GM12878 (cell line): ENCODE results near the gene DCLRE1C. TPM values are rescaled to one million over a fixed set of nuclear protein-coding genes. Genes with fewer than 3 reads are reported as not detected.

Source experiments
- ATAC-seq: fragments of 200-7000 bp; cut with Tn5 transposase; 3 replicates; pipeline ENCODE4 v1.9.1; 2020; ENCODE audit warnings: mild to moderate bottlenecking, moderate library complexity
- BruUV-seq: library from RNA; stranded (reverse); fragments of 400-500 nt; replicated peaks from 2 replicates; lab custom pipeline; 2021; lab: Mats Ljungman, UMichigan
- CTCF ChIA-PET: fragments of 300-600 bp; sonication (Branson Sonifier 250); formaldehyde crosslinking; extraction: SDS; loops from one replicate; lab custom pipeline; 2021; ENCODE audit warnings: inconsistent platforms; lab: Yijun Ruan, JAX
- POLR2A ChIA-PET: fragments of 350-600 bp; formaldehyde crosslinking; extraction: SDS; loops from one replicate; lab custom pipeline; 2021; ENCODE audit warnings: inconsistent platforms; lab: Charles Lee
- RAD21 ChIA-PET: fragments of 300-600 bp; sonication (Branson Sonifier 250); formaldehyde crosslinking; loops from one replicate; lab custom pipeline; 2023; ENCODE audit warnings: antibody characterized with exemption; ENCODE audit not compliant: unreplicated experiment; lab: Charles Lee
- SMC1A ChIA-PET: fragments of 300-600 bp; sonication (Branson Sonifier 250); formaldehyde crosslinking; loops from one replicate; lab custom pipeline; 2023; ENCODE audit not compliant: unreplicated experiment, uncharacterized antibody; lab: Charles Lee
- DNase-seq: peaks from one replicate; pipeline ENCODE4 v3.0.0-alpha.2; 2011; ENCODE audit warnings: low read depth, low spot score
- FAIRE-seq: peaks from 3 replicates; lab custom pipeline; 2011; peaks lifted over from hg19 to GRCh38; lab: Jason Lieb, UNC
- H2AFZ ChIP-seq: 2 replicates; pipeline ENCODE4 v1.6.0; 2011; ENCODE audit warnings: low read depth, low read length, control low read depth; ENCODE audit not compliant: control insufficient read depth
- H3K27ac ChIP-seq: 2 replicates; pipeline ENCODE4 v1.5.1; 2011; ENCODE audit warnings: control low read depth; ENCODE audit not compliant: control insufficient read depth, insufficient read depth
- H3K27me3 ChIP-seq, 2 experiments: replicated peaks in 1 of 2; 2 replicates each; pipeline versions ENCODE4 v1.6.0 to v1.6.1; 2011; ENCODE audit warnings: low read length in 1 of 2; ENCODE audit not compliant: control insufficient read depth in 2 of 2, insufficient read depth in 2 of 2
- H3K36me3 ChIP-seq, 2 experiments: 2 replicates each; pipeline ENCODE4 v1.5.1; 2011; ENCODE audit warnings: low read length in 1 of 2; ENCODE audit not compliant: control insufficient read depth in 2 of 2, insufficient read depth in 2 of 2
- H3K4me1 ChIP-seq: 2 replicates; pipeline ENCODE4 v1.6.1; 2011; ENCODE audit warnings: mild to moderate bottlenecking, low read length, moderate library complexity, mixed read lengths; ENCODE audit not compliant: control insufficient read depth, insufficient read depth
- H3K4me2 ChIP-seq: 2 replicates; pipeline ENCODE4 v1.6.0; 2011; ENCODE audit warnings: control low read depth; ENCODE audit not compliant: control insufficient read depth, insufficient read depth
- H3K4me3 ChIP-seq: fragments of 200-600 bp; sonication (generic); 2 replicates; pipeline ENCODE4 v1.5.1; 2016
- H3K79me2 ChIP-seq: 2 replicates; pipeline ENCODE4 v1.6.0; 2011; ENCODE audit warnings: low read length; ENCODE audit not compliant: control insufficient read depth, insufficient read depth
- H3K9ac ChIP-seq: 2 replicates; pipeline ENCODE4 v1.8.0; 2011; ENCODE audit warnings: low read length, control low read depth, mixed read lengths; ENCODE audit not compliant: control insufficient read depth, insufficient read depth
- H3K9me3 ChIP-seq: replicated peaks from 3 replicates; pipeline ENCODE4 v1.5.1; 2011; ENCODE audit warnings: mild to moderate bottlenecking, low read length; ENCODE audit not compliant: control insufficient read depth, insufficient read depth
- H4K20me1 ChIP-seq: 2 replicates; pipeline ENCODE4 v1.6.0; 2011; ENCODE audit not compliant: control insufficient read depth, insufficient read depth
- BHLHE40 ChIP-seq, 2 experiments: fragments of 450-650 bp in 1 of 2; IDR thresholded peaks; 2 replicates each; pipeline ENCODE4 v1.6.1; 2011 to 2017; ENCODE audit warnings: low read depth in 2 of 2, borderline replicate concordance in 1 of 2, improper control_type of control experiment in 1 of 2, low read length in 1 of 2, mild to moderate bottlenecking in 1 of 2
- CHD2 ChIP-seq: IDR thresholded peaks from 2 replicates; pipeline ENCODE4 v1.6.1; 2011; ENCODE audit warnings: low read depth, low read length, improper control_type of control experiment, borderline replicate concordance
- FOXK2 ChIP-seq: fragments of 450-650 bp; IDR thresholded peaks from 2 replicates; pipeline ENCODE4 v1.6.1; 2017; ENCODE audit warnings: mild to moderate bottlenecking, moderate library complexity
- FOXM1 ChIP-seq: IDR thresholded peaks from 2 replicates; pipeline ENCODE4 v1.6.1; 2012; ENCODE audit warnings: low read depth, mild to moderate bottlenecking, inconsistent platforms, low read length, moderate library complexity
- HCFC1 ChIP-seq: fragments of 150-350 bp; IDR thresholded peaks from 2 replicates; pipeline ENCODE4 v1.6.1; 2014; ENCODE audit warnings: low read length
- JUND ChIP-seq: IDR thresholded peaks from 2 replicates; pipeline ENCODE4 v1.6.1; 2012; ENCODE audit warnings: low read depth, mild to moderate bottlenecking, low read length, improper control_type of control experiment, moderate library complexity
- NFXL1 ChIP-seq: fragments of 450-650 bp; IDR thresholded peaks from 2 replicates; pipeline ENCODE4 v1.6.1; 2017; ENCODE audit warnings: antibody characterized with exemption, mild to moderate bottlenecking, borderline replicate concordance
- NFYB ChIP-seq: IDR thresholded peaks from 2 replicates; pipeline ENCODE4 v1.6.1; 2011; ENCODE audit warnings: low read depth, mild to moderate bottlenecking, low read length, improper control_type of control experiment, moderate library complexity; ENCODE audit not compliant: insufficient read depth
- NR2C2 ChIP-seq: IDR thresholded peaks from 2 replicates; pipeline ENCODE4 v1.6.1; 2011; ENCODE audit warnings: borderline replicate concordance, low read depth; ENCODE audit not compliant: control insufficient read depth, insufficient read length
- PKNOX1 ChIP-seq: fragments of 450-650 bp; IDR thresholded peaks from 2 replicates; pipeline ENCODE4 v1.6.1; 2016; ENCODE audit warnings: mild to moderate bottlenecking
- POLR2A ChIP-seq: IDR thresholded peaks from 2 replicates; pipeline ENCODE4 v1.6.1; 2011; ENCODE audit warnings: low read depth, mild to moderate bottlenecking, low read length
- SKIL ChIP-seq: fragments of 450-650 bp; IDR thresholded peaks from 2 replicates; pipeline ENCODE4 v1.6.1; 2017; ENCODE audit warnings: mild to moderate bottlenecking, low read depth, inconsistent platforms; ENCODE audit not compliant: poor library complexity, severe bottlenecking
- SMARCA5 ChIP-seq: fragments of 450-650 bp; IDR thresholded peaks from 2 replicates; pipeline ENCODE4 v1.6.1; 2017; ENCODE audit warnings: mild to moderate bottlenecking
- SMC3 ChIP-seq: IDR thresholded peaks from 2 replicates; pipeline ENCODE4 v1.6.1; 2011; ENCODE audit warnings: low read length, improper control_type of control experiment, borderline replicate concordance
- TARDBP ChIP-seq: IDR thresholded peaks from 2 replicates; pipeline ENCODE4 v1.6.1; 2016; ENCODE audit warnings: borderline replicate concordance
- YY1 ChIP-seq: IDR thresholded peaks from 2 replicates; pipeline ENCODE4 v1.6.1; 2011; ENCODE audit warnings: low read depth, mild to moderate bottlenecking, low read length
- ZNF274 ChIP-seq: IDR thresholded peaks from one replicate; pipeline ENCODE4 v1.8.0; 2011; ENCODE audit not compliant: insufficient read length, insufficient read depth
- WGBS: methylation state at CpG from one replicate; pipeline ENCODE4 v1.1.6; 2016; ENCODE audit warnings: low lambda C conversion rate; ENCODE audit not compliant: insufficient replicate concordance, insufficient coverage; ENCODE audit errors: missing lambda C conversion rate; 5-methylcytosine and 5-hydroxymethylcytosine counted together
- in situ Hi-C: fragments of 300-500 bp; cut with MboI; formaldehyde crosslinking; loops from 9 replicates; pipeline ENCODE4 v1.14.3; 2018; ENCODE audit warnings: mixed read lengths
- intact Hi-C: fragments of 100-400 bp; cut with micrococcal nuclease; formaldehyde crosslinking; loops from one replicate; pipeline ENCODE4 v1.14.2; 2022; ENCODE audit not compliant: unreplicated experiment
- polyA plus RNA-seq, 11 experiments: library from polyadenylated mRNA; depleted of rRNA in 4 of 11; unstranded in 6 of 11; stranded (reverse) in 5 of 11; fragments of >200 nt; fragmentation: Nextera tagmentation in 4 of 11; fragmentation: Illumina TruSeq in 1 of 11; extraction: Ambion mirVana in 4 of 11; extraction: Trizol in 1 of 11; gene quantifications; 1 replicate in 1 of 11; 2 replicates in 10 of 11; pipeline versions ENCODE4 v1.2.1 to v1.2.3, GENCODE V29; 2011 to 2016; ENCODE audit warnings: inconsistent platforms in 2 of 11, missing spikeins in 2 of 11, low read depth in 1 of 11
- total RNA-seq, 4 experiments: library from RNA; depleted of rRNA in 3 of 4; stranded (reverse); fragments of >200 nt in 3 of 4; fragmentation: Illumina TruSeq in 1 of 4; extraction: Trizol in 1 of 4; gene quantifications; 2 replicates each; pipeline versions ENCODE4 v1.2.1 to v1.2.3, GENCODE V29; 2013 to 2021
- TF ChIP-seq, protein P1 (sequence below): fragments of 450-650 bp; formaldehyde crosslinking; IDR thresholded peaks from 2 replicates; pipeline ENCODE4 v1.4.0; 2022; ENCODE audit warnings: mild to moderate bottlenecking, moderate library complexity

Gene DCLRE1C
- total and polyA plus RNA-seq, 10 of the 15 experiments (the other 5 are each of a cell fraction or from before 2014, with no cell fraction given): 15.7 to 43.4 (median 26.0) TPM

DNA sequence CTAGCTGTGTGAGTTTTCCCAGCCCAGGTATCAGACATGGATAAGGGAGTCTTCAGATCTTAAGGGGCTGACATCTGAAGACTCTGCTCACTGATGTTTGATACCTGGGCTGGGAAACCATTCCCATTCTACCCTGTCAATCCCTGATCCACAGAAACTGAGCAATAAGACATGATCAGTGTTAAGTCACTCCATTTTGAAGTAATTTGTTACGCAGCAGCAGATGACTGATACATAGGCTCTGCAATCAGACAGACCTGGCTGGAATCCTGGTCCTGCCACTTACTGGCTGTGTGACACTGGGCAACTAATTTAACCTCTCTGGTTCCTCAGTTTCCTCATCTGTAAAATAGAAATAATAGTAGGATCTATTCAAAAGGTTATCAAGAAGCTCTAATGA, 6.6 kb downstream of the DCLRE1C start:
- TF ChIP-seq SMARCA5 (no peak), SMC3 (no peak), CHD2 (no peak), ZNF274 (no peak), HCFC1 (no peak), FOXM1 (no peak), FOXK2 (no peak), NFXL1 (no peak), NFYB (no peak), JUND (no peak), BHLHE40 (IDR thresholded peaks at IDR 0.05; ENCODE audit: borderline replicate concordance in 1 of 2, low read depth in 2 of 2, low read length in 1 of 2) (no peak), YY1 (no peak), TARDBP (no peak), SKIL (no peak), NR2C2 (no peak), POLR2A (no peak), PKNOX1 (no peak)
- TF ChIP-seq, protein P1, sequence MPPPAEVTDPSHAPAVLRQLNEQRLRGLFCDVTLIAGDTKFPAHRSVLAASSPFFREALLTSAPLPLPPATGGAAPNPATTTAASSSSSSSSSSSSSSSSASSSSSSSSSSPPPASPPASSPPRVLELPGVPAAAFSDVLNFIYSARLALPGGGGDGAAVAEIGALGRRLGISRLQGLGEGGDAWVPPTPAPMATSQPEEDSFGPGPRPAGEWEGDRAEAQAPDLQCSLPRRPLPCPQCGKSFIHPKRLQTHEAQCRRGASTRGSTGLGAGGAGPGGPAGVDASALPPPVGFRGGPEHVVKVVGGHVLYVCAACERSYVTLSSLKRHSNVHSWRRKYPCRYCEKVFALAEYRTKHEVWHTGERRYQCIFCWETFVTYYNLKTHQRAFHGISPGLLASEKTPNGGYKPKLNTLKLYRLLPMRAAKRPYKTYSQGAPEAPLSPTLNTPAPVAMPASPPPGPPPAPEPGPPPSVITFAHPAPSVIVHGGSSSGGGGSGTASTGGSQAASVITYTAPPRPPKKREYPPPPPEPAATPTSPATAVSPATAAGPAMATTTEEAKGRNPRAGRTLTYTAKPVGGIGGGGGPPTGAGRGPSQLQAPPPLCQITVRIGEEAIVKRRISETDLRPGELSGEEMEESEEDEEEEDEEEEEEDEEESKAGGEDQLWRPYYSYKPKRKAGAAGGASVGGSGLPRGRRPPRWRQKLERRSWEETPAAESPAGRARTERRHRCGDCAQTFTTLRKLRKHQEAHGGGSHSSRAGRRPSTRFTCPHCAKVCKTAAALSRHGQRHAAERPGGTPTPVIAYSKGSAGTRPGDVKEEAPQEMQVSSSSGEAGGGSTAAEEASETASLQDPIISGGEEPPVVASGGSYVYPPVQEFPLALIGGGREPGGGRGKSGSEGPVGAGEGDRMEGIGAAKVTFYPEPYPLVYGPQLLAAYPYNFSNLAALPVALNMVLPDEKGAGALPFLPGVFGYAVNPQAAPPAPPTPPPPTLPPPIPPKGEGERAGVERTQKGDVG (CRISPR knock-in tag): no peak
- 0 out of 2 replicates have a peak, but pooled peaks cover 4% of the 10 kb centered on the region for H4K20me1 ChIP-seq
- no peak overlapping the region for H3K9ac ChIP-seq
- no peak for DNase-seq
- no peak overlapping the region for H3K4me2 ChIP-seq
- no peak overlapping the region for H3K27ac ChIP-seq
- H3K4me1 ChIP-seq: peaks cover 23% of the 10 kb centered on the region
- no peak for ATAC-seq
- H3K36me3 ChIP-seq: peaks cover 6 to 38% of the 10 kb centered on the region in 2 experiments
- intact Hi-C loops (no loop called here), in situ Hi-C loops (no loop called here)
- CTCF ChIA-PET: interaction anchor here (0.7 to 1.3 kb wide), 2 partner anchors 25 to 409 kb away, joined by 3 to 6 read pairs; no protein-coding TSS in a partner anchor
- H3K9me3 ChIP-seq: no peaks in the 10 kb centered on the region
- H3K79me2 ChIP-seq: peaks cover 42% of the 10 kb centered on the region
- SMC1A ChIA-PET: no interaction called here
- FAIRE-seq: no peak
- POLR2A ChIA-PET: interaction anchor here (1.3 kb wide), 1 partner anchor 67 kb away, joined by 4 read pairs; no protein-coding TSS in a partner anchor
- H3K4me3 ChIP-seq: no peak overlapping the region
- 96% methylated on average over 1 of the region's 1 CpG for WGBS
- RAD21 ChIA-PET: no interaction called here
- H3K27me3 ChIP-seq: no peaks in the 10 kb centered on the region
- no TSS peak for BruUV-seq
- no peak overlapping the region for H2AFZ ChIP-seq
